K562 (cell line): ENCODE measurements around the gene CCL5. TPM values are rescaled to one million over a fixed set of nuclear protein-coding genes. Genes with fewer than 3 reads are reported as not detected.

Experiments used
- CCNT2 ChIP-seq: IDR thresholded peaks from 2 replicates; pipeline ENCODE4 v1.6.1; 2011; ENCODE audit warnings: borderline replicate concordance, low read depth, mild to moderate bottlenecking, moderate library complexity, mixed read lengths, low read length; ENCODE audit not compliant: insufficient read length; ENCODE audit errors: extremely low read depth
- E2F8 ChIP-seq: fragments of 450-650 bp; IDR thresholded peaks from 2 replicates; pipeline ENCODE4 v1.7.1; 2018; ENCODE audit warnings: mild to moderate bottlenecking, low read depth; ENCODE audit not compliant: partially characterized antibody
- ELF4 ChIP-seq: fragments of 450-650 bp; formaldehyde crosslinking; IDR thresholded peaks from 2 replicates; pipeline ENCODE4 v1.4.0; 2022; ENCODE audit warnings: missing genetic modification characterization
- ETV1 ChIP-seq: fragments of 450-650 bp; conservative IDR thresholded peaks from 2 replicates; pipeline ENCODE4 v1.6.1; 2016; ENCODE audit warnings: missing genetic modification characterization, control low read depth, low read depth, missing compliant biosample characterization
- HDAC1 ChIP-seq, 2 experiments: fragments of 450-650 bp; IDR thresholded peaks; 2 replicates each; pipeline ENCODE4 v1.6.1; 2016 to 2017; ENCODE audit warnings: inconsistent platforms in 1 of 2, mild to moderate bottlenecking in 1 of 2, moderate library complexity in 1 of 2
- HEY1 ChIP-seq: fragments of 250-450 bp; sonication (Bioruptor Pico); IDR thresholded peaks from 2 replicates; pipeline ENCODE4 v1.5.0; 2020; ENCODE audit warnings: mild to moderate bottlenecking, moderate library complexity, borderline replicate concordance
- L3MBTL2 ChIP-seq: fragments of 450-650 bp; IDR thresholded peaks from 2 replicates; pipeline ENCODE4 v1.6.1; 2016; ENCODE audit warnings: mild to moderate bottlenecking, moderate library complexity
- LEF1 ChIP-seq: fragments of 450-650 bp; IDR thresholded peaks from 2 replicates; pipeline ENCODE4 v1.6.1; 2016; ENCODE audit warnings: mild to moderate bottlenecking
- MCM3 ChIP-seq: fragments of 450-650 bp; IDR thresholded peaks from 2 replicates; pipeline ENCODE4 v1.6.1; 2016
- MGA ChIP-seq: fragments of 450-650 bp; IDR thresholded peaks from 2 replicates; pipeline ENCODE4 v1.6.1; 2016; ENCODE audit warnings: mild to moderate bottlenecking, moderate library complexity
- MYC ChIP-seq, 2 experiments: fragments of 250-450 bp in 1 of 2; sonication (Bioruptor Pico) in 1 of 2; IDR thresholded peaks; 2 replicates each; pipeline versions ENCODE4 v1.5.1 to v1.6.1; 2012 to 2021; ENCODE audit warnings: low read depth in 2 of 2, borderline replicate concordance in 1 of 2, improper control_type of control experiment in 1 of 2, low read length in 1 of 2, mild to moderate bottlenecking in 1 of 2, moderate library complexity in 1 of 2
- ZNF23 ChIP-seq: fragments of 250-450 bp; sonication (Bioruptor Pico); IDR thresholded peaks from 2 replicates; pipeline ENCODE4 v1.4.0; 2020; ENCODE audit warnings: mild to moderate bottlenecking
- ZNF780A ChIP-seq: fragments of 250-450 bp; sonication (Bioruptor Pico); IDR thresholded peaks from 2 replicates; pipeline ENCODE4 v1.5.0; 2021; ENCODE audit warnings: mild to moderate bottlenecking
- polyA plus RNA-seq, 8 experiments: library from polyadenylated mRNA; depleted of rRNA in 4 of 8; stranded (reverse) in 5 of 8; unstranded in 3 of 8; fragments of >200 nt; fragmentation: Nextera tagmentation in 2 of 8; fragmentation: Illumina TruSeq in 1 of 8; extraction: Ambion mirVana in 2 of 8; extraction: Trizol in 1 of 8; gene quantifications; 2 replicates each; pipeline versions ENCODE4 v1.2.1 to v1.2.3, GENCODE V29; 2011 to 2014; ENCODE audit warnings: inconsistent platforms in 1 of 8, missing spikeins in 1 of 8
- total RNA-seq, 7 experiments: library from RNA; depleted of rRNA in 6 of 7; stranded (reverse); fragments of >200 nt in 6 of 7; fragmentation: Illumina TruSeq in 2 of 7; extraction: Trizol in 2 of 7; gene quantifications; 2 replicates each; pipeline versions ENCODE4 v1.2.1 to v1.2.3, GENCODE V29; 2011 to 2021; ENCODE audit warnings: low replicate concordance in 1 of 7

The CCL5 gene
- total and polyA plus RNA-seq, 9 of the 15 experiments (the other 6 are each of a cell fraction or from before 2014, with no cell fraction given), result 0.18 to 0.59 (median 0.45) TPM; not detected in 1

- TF ChIP-seq MGA (peak; percentile 69), ZNF780A (CRISPR knock-in tag) (no peak), L3MBTL2 (peak; percentile 74), HEY1 (CRISPR knock-in tag) (no peak), ZNF23 (CRISPR knock-in tag) (no peak), E2F8 (no peak), MYC (IDR thresholded peaks at IDR 0.05; ENCODE audit: low read depth, low read length) (peak; percentile 32; the same call in 1 of the 2 replicates), MYC (CRISPR knock-in tag; IDR thresholded peaks at IDR 0.05; ENCODE audit: borderline replicate concordance, low read depth) (no peak), ELF4 (CRISPR knock-in tag) (peak; percentile 42; the same call in 1 of the 2 replicates), ETV1 (tag) (0 out of 2 replicates have a peak, but pooled peaks have one; percentile 38), MCM3 (no peak), HDAC1 (IDR thresholded peaks at IDR 0.05) (peak in 1 of 2 experiments; percentile 65; a peak in 2 of 4 replicates), CCNT2 (no peak), LEF1 (0 out of 2 replicates have a peak, but pooled peaks have one; percentile 36)
These were observed 32.3 kb upstream of the CCL5 start (continued) for GRCh38 chr17:35912339-35912912.
